Measurements from ENCODE around the gene FLT3. TPM values are rescaled to one million over a fixed set of nuclear protein-coding genes. Genes with fewer than 3 reads are reported as not detected.

The FLT3 gene
- total and polyA plus RNA-seq, 9 of the 15 experiments (the other 6 are each of a cell fraction or from before 2014, with no cell fraction given), result not detected

- Histone ChIP-seq H3K4me1 (replicated peaks in 1 of 2; ENCODE audit: control insufficient read depth in 2 of 2, insufficient read depth in 2 of 2, low read length in 2 of 2) (peaks cover 0 to 9% of the 10 kb centered on the region in 2 experiments; a peak in 2 of 5 replicates), H3K9me1 (ENCODE audit: control insufficient read depth, insufficient read depth, low read length) (no peaks in the 10 kb centered on the region), H3K27ac (ENCODE audit: extremely low read depth, low read depth, low read length) (no peak overlapping the region), H3K4me3 (no peak overlapping the region), H3K27me3 (ENCODE audit: control insufficient read depth in 2 of 2, insufficient read depth in 2 of 2, low read length in 2 of 2) (peaks cover 12 to 73% of the 10 kb centered on the region in 2 experiments; a peak in 4 of 5 replicates), H3K9me3 (replicated peaks; ENCODE audit: control insufficient read depth, insufficient read depth, low read depth, low read length) (no peaks in the 10 kb centered on the region), H3K36me3 (ENCODE audit: control insufficient read depth, insufficient read depth, low read length) (no peaks in the 10 kb centered on the region), H3K4me2 (ENCODE audit: insufficient read depth, low read length) (no peak overlapping the region), H3K79me2 (ENCODE audit: control insufficient read depth, insufficient read depth, low read length) (no peaks in the 10 kb centered on the region), H3K9ac (ENCODE audit: insufficient read depth in 1 of 2, low read depth in 2 of 2, low read length in 2 of 2) (no peak overlapping the region), H2AFZ (ENCODE audit: low read depth, low read length) (no peak overlapping the region), H4K20me1 (replicated peaks; ENCODE audit: control insufficient read depth, insufficient read depth, low read length) (no peaks in the 10 kb centered on the region; the same call in 1 of the 2 replicates)
- FAIRE-seq (no peak), ATAC-seq (no peak), DNase-seq (ENCODE audit: extremely low read depth in 1 of 4, low spot score in 3 of 4) (no peak)
- CTCF ChIA-PET (ENCODE audit: low intra/inter-chr PET ratio), result no interaction called here
- TF ChIP-seq TRIM25 (IDR thresholded peaks at IDR 0.05; ENCODE audit: borderline replicate concordance) (no peak), ZNF551 (CRISPR knock-in tag; IDR thresholded peaks at IDR 0.05) (no peak), HNRNPK (IDR thresholded peaks at IDR 0.05; ENCODE audit: low read depth, low read length, poor library complexity, severe bottlenecking) (no peak), MCM7 (IDR thresholded peaks at IDR 0.05) (no peak), MCM3 (IDR thresholded peaks at IDR 0.05) (no peak), HDAC2 (IDR thresholded peaks at IDR 0.05) (no peak), ZNF766 (CRISPR knock-in tag; conservative IDR thresholded peaks at IDR 0.05) (no peak), TAF7 (tag; IDR thresholded peaks at IDR 0.05) (no peak)
- WGBS (ENCODE audit: insufficient coverage, low coverage, missing lambda C conversion rate), result 2% methylated on average over 5 of the region's 7 CpGs
- POLR2A ChIA-PET, result interaction anchor here (0.6 kb wide), 1 partner anchor 181 kb away, joined by 3 read pairs; no protein-coding TSS in a partner anchor
- in situ Hi-C loops (cut with MboI), result loop anchor here (25.0 kb wide), 1 partner anchor 453 kb away; no protein-coding TSS in a partner anchor
- intact Hi-C loops (cut with micrococcal nuclease), result no loop called here
- no TSS peak for BruUV-seq (replicated peaks)
These were observed 135.0 kb downstream of the FLT3 start for GRCh38 chr13:27965343-27965739.

All from K562 (cell line).